HL-60/S4 treated with phorbol 12-myristate 13-acetate at 8.2 ng/mL for 4 days and 3 days (cell line): ENCODE measurements around the gene UGT1A8.
"Not testable (repeated sequence)": the region's sequence is repeated elsewhere in the genome, so short reads cannot be mapped to it uniquely, and the experiment has no call there.

Source experiments
- in situ Hi-C: fragments of 300-500 bp; cut with MboI; formaldehyde crosslinking; loops from 2 replicates; pipeline ENCODE4 v1.15.0; 2022; ENCODE audit warnings: low sequenced_read_pairs

Gene UGT1A8

GRCh38 chr2:233617476-233617875, at the start of gene UGT1A8:
UGT1A8 (plus strand) TSS chr2:233617633; CDS start chr2:233617708, 75 bp downstream.
- in situ Hi-C loops: not testable (repeated sequence)

DNA sequence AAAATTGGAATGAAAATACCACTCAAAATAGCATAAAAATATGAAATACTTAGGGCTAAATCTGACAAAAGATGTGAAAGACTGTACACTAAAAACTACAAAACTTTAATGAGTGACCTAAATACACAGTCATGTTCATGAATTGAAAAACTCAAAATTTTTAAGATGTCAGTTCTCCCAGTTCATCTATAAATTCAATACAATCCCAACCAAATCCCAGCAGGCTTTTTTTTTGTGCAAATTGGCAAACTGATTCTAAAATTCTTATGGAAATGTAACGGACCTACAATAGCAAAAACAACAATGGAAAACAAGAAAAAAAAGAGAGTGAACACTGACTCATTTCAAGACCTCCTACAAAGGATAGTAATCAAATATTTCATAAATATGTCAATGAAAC, 46.4 kb upstream of the UGT1A8 start:
- in situ Hi-C loops: no loop called here

- in situ Hi-C loops: no loop called here
Measured at GRCh38 chr2:233571462-233571861, 46.0 kb upstream of the UGT1A8 start.

DNA sequence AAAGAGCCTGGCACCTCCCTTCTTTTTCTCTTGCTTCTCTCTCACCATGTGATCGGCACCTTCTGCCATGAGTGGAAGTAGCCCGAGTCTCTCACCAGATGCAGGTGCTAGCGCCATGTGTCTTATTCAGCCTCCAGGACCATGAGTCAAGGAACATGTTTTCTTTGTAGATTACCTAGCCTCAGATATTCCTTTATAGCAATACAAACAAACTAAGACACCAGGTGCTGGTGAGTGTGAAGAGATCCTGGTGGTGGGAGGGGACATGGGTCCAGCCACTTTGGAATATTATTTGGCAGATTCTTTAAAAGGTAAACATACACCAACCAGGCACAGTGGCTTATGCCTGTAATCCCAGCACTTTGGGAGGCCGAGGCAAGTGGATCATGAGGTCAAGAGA, 45.0 kb upstream of the UGT1A8 start:
- in situ Hi-C loops: no loop called here

DNA sequence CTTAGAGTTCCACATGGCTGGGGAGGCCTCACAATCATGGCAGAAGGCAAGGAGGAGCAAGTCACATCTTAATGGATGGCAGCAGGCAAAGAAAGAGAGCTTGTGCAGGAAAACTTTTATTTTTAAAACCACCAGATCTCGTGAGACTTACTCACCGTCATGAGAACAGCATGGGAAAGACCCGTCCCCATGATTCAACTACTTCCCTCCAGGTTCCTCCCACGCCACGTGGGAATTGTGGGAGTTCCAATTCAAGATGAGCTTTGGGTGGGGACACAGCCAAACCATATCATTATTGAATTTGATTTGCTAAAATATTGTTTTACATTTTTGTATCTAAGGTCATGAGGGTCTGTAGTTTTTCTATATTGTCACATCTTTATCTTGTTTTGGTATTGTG, 40.1 kb upstream of the UGT1A8 start:
- in situ Hi-C loops: not testable (repeated sequence)

GRCh38 chr2:233583217-233583965, 34.0 kb upstream of the UGT1A8 start:
- in situ Hi-C loops: not testable (repeated sequence)

DNA sequence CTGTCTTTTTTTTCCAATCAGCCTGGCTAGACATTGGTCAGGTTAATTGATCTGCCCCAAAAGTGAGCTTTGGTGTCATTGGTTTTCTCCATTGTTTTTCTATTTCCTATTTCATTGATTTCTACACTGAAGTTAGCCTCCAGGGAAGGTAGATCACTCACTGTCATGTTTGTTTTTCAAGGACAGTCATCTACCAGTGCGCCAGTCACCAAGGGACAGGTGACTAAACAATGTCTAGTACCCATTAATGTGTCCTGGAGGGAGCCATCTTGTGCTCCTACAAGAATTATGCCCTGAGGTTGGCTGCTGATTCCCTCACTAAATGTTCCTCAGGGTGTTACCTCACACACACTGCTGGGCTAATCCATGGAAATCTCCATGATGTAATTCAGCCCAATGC, 33.2 kb upstream of the UGT1A8 start:
- in situ Hi-C loops: no loop called here

DNA sequence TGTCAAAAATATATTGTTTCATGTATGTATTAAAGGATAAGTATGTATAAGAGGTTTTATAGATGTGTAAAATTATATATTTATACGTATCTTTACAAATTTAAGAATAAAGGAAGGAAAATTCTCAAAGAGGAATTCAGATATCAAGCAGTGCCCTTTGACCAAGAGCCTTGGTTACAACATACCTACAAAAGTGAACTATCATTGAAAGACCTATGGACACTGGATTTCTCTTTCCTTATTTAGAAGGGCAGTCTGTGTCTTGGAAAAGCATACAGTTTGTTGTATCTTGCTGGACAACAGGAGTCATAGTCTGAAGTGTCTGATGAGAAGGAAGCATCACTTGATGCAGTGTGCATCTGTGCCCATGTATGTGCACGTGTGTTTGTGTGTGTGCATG, 29.0 kb upstream of the UGT1A8 start:
- in situ Hi-C loops: no loop called here

DNA sequence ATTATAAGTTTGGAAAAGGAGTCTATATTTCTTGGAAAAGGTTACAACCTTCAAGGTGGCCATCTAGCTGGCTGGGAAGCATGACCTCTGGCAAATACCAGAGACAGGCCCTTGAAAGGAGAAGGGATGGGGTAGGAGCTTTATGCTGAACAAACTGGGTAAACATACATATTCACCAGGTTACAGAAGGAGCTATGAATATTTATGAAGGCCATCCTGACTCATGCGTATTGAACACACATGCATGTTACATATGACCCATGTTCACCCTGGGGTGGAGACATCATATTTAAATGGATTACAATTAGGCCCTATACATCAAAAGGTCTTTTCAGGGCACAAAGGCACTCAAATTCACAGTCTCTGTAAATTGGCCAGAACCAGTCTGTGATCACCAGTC, 24.7 kb upstream of the UGT1A8 start:
- in situ Hi-C loops: not testable (repeated sequence)

GRCh38 chr2:233593201-233593600, 24.2 kb upstream of the UGT1A8 start:
- in situ Hi-C loops: no loop called here

DNA sequence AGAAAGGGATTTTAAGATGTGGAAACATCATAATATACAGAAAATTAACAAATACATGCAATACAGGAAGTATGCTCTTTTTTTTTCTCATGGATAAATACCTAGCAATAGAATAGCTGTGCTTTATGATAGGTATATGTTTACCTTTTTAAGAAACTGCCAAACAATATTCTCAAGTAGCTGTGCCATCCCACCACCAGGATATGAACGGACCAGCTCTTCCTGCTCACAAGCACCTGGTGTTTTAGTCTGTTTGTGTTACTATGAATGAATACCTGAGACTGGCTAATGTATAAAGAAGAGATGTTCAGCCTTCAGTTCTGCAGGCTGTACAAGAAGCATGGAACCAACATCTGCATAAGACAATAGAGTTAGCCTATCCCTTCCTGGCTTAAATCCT, 19.9 kb upstream of the UGT1A8 start:
- in situ Hi-C loops: no loop called here

- in situ Hi-C loops: no loop called here
Measured at GRCh38 chr2:233598952-233599351, 18.5 kb upstream of the UGT1A8 start.

GRCh38 chr2:233600386-233600785, 17.0 kb upstream of the UGT1A8 start:
- in situ Hi-C loops: no loop called here

GRCh38 chr2:233602076-233602475, 15.4 kb upstream of the UGT1A8 start:
- in situ Hi-C loops: no loop called here

DNA sequence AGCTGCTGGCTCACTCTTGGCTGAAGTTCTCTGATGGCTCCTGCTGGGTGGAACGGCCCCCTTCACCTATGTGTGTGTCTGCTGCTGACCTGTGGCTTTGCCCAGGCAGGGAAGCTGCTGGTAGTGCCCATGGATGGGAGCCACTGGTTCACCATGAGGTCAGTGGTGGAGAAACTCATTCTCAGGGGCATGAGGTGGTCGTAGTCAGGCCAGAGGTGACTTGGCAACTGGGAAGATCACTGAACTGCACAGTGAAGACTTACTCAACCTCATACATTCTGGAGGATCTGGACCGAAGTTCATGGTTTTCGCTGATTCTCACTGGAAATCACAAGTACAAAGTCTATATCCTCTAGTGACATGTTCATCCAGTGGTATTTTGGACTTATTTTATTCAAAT, 13.9 kb upstream of the UGT1A8 start:
- in situ Hi-C loops: no loop called here

- in situ Hi-C loops: no loop called here
Measured at GRCh38 chr2:233604826-233605225, 12.6 kb upstream of the UGT1A8 start.

- in situ Hi-C loops: no loop called here
Measured at GRCh38 chr2:233605680-233606079, 11.8 kb upstream of the UGT1A8 start.

DNA sequence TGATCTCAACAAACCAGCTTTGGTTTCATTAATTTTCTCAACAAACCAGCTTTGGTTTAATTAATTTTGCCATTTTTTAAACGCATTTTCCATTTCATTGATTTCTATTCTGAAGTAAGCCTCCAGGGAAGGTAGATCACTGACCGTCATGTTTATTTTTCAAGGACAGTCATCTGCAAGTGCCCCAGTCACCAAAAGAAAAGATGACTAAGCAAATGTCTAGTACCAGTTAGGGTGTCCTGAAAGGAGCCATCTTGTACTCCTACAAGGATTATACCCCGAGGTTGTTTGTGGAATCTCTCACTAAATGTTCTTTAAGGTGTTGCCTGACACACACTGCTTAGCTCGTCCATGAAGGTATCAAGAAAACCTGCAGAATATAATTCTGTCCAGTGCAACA, 6.1 kb upstream of the UGT1A8 start:
- in situ Hi-C loops: no loop called here

GRCh38 chr2:233620204-233620603, 2.8 kb downstream of the UGT1A8 start:
- in situ Hi-C loops: no loop called here

DNA sequence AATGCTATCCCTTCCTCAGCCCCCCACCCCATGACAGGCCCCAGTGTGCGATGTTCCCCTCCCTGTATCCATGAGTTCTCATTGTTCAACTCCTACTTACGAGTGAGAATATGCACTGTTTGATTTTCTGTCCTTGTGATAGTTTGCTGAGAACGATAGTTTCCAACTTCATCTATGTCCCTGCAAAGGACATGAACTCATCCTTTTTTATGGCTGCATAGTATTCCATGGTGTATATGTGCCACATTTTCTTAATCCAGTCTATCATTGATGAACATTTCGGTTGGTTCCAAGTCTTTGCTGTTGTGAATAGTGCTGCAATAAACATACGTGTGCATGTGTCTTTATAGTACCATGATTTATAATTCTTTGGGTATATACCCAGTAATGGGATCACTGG, 4.4 kb downstream of the UGT1A8 start:
- in situ Hi-C loops: not testable (repeated sequence)

- in situ Hi-C loops: no loop called here
Measured at GRCh38 chr2:233627331-233628025, 10.0 kb downstream of the UGT1A8 start.

DNA sequence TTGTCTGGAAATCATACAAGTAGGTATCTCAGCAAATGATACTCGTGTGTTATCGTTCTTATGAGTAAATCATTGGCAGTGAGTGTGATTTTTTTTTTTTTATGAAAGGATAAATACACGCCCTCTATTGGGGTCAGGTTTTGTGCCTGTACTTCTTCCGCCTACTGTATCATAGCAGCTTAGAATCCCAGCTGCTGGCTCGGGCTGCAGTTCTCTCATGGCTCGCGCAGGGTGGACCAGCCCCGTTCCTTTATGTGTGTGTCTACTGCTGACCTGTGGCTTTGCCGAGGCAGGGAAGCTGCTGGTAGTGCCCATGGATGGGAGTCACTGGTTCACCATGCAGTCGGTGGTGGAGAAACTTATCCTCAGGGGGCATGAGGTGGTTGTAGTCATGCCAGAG, 18.9 kb downstream of the UGT1A8 start, which contains the start of gene UGT1A10:
Gene UGT1A10, plus strand, starts transcription at position 143 of the 400 bp plus-strand sequence. Its CDS starts 75 bp downstream, at position 218.
- in situ Hi-C loops: not testable (repeated sequence)
